GM19455 (cell line): Measurements from ENCODE around the gene TTLL13.

Experiments used
- ATAC-seq: cut with Tn5 transposase; IDR thresholded peaks from one replicate; pipeline ENCODE4 v1.9.1; 2021; ENCODE audit not compliant: unreplicated experiment

The TTLL13 gene

DNA sequence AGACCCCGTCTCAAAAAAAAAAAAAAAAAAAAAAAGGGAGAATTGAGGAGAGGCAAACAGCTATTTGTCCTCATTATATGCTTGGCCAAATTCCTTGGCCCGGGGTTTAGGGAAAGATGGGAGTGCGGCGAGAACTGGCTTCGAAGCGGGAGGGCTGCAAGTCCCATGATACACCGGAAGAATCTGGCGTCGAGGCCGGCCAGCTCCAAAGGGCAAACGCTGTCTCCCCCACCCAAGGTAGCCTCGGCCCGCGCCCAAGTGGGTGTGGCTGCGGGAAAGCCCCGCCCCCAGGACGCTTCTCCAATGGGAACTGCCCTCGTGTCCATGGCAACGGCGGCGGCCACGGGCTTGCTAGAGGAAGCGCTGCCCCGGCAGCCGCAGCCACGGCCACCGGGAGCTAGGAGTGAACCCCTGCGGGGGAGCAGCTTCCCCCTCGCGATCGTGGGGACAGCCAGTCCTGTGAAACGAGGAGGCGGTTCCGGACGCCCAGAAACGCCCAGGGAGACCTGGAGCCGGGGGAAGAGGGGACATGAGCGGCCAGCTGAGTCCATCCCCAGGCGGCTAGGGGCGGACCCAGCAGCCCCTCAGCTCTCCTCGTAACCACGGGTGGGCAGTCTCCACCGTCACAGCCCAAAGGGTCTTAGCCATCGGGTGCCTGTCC, at the start of gene TTLL13:
Gene TTLL13, plus strand, starts transcription at position 354 of the 661 bp plus-strand sequence. CDS start 1,075 bp downstream, outside the sequence.
- peak; percentile 64 for ATAC-seq

GRCh38 chr15:90200534-90201129, 48.7 kb upstream of the TTLL13 start:
- ATAC-seq = peak; percentile 15

GRCh38 chr15:90201130-90201943, 48.0 kb upstream of the TTLL13 start, which contains the start of gene SEMA4B:
Gene SEMA4B (plus strand): TSS chr15:90201330. CDS start chr15:90201579, 249 bp downstream.
- ATAC-seq = peak; percentile 84

GRCh38 chr15:90201944-90202375, 47.4 kb upstream of the TTLL13 start:
- ATAC-seq = no peak

DNA sequence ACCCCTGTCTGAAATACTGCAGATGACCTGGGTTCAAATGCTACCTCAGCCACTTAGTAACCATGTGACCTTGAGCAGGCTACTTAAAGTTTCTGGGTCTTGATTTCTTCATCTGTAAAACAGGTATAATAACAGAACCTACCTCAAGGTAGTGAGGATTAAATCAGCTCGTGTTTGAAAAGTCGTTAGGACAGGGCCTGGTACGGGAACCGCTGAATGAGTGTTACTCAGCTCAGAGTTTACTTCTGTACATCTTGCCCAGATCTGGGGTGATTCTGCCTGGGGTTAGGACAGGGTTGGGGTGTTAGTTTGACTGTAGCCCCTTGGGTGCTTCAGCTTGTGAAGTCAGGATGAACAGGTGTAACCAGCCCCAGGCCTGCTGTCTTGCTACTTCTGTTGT, 46.4 kb upstream of the TTLL13 start:
- no peak for ATAC-seq

GRCh38 chr15:90203473-90203872, 45.9 kb upstream of the TTLL13 start:
- no peak for ATAC-seq

DNA sequence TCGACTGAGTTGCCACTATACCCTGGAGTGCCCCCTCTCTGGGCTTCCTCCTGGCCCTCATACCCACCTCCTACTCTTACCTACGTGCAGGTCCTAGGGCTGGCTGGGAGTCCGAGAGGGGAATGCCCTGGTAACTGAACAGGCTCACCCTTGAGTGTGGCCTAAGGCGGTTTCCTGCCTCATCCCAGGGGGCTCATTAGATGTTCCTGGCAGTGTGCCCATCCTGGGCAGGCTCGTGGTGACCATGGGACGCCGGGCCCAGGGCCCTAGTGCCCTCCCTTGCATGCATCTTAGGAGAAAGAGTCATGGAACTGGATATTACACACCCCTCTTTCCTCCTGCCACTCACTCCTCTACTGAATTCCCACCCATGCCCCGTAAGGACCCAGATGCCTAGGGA, 45.4 kb upstream of the TTLL13 start:
- ATAC-seq = no peak

DNA sequence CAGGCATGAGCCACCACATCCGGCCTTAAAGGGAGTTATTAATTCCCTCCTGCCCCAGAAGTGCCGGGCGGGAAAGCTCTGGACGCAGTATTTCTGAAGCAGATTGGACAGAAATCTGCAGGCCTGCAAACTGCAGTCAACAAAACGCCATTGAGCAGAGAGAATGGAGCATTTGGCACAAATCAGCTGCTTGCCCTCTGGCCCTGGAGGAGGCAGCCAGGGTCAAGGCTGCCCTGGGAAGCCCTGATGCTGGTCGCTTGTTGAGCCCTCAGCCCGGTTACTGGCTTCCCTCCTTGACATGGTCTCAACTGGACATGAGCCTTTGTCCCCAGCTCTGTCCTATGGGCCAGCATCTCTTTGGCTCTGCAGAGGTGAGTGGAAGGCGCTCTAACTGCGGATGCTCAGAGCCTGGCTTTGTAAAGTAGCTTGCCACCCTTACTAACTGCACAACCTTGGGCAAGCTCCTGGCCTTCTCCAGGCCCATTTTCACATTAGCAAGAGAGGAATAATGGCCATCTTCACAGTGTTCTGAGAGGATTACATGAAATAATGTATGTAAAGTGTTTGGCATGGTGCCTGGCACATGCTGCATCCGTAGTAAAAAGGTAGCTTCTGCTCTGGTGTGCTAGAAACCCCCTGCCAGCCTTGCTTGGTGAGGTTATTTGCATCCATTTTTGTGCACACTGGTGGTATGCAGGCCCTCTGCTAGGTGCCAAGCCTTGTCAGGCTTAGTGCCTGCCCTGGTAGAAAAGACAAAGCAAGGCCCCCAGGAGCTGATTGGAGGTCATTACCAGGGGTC, 44.1 kb upstream of the TTLL13 start:
- ATAC-seq = no peak

GRCh38 chr15:90205886-90206285, 43.5 kb upstream of the TTLL13 start:
- no peak for ATAC-seq

- no peak for ATAC-seq
These were observed 42.1 kb upstream of the TTLL13 start for GRCh38 chr15:90207252-90207651.

DNA sequence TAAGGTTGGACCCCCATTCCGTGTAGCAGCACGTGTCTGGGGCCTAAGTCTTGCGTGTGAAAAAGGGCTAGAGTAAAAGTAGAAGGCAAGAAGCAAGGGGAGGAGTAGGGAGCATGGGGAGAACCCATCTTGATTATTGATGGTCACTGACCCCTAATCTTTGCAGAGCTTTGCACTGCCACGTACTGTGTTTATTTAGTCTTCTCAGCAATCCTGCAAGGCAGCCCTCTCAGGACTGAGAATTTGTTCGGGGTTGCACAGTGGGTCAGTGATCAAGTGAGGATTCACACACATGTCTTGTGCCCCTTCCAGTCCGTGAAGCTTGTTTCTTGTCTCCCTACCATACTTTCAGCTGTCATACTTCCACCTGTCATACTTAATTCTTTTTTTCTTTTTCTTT, 41.0 kb upstream of the TTLL13 start:
- no peak for ATAC-seq

DNA sequence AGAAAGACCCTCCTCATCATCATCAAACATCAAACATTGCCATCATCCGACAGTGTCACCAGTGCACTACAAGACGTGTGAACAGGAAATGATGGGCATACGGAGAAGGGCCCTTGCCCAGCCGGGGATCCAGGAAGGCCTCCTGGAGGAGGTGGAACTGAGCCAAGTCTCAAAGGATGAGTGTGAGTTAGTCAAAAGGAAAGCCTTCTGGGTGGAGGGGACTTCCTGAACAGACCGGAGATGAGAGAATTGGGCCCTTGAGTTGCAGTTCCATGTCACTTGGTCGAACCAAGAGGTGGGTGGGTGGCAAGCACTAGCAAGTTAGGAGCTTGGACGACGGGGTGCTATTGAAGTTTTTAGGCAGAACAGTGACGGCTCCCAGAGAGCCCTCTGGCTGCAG, 39.8 kb upstream of the TTLL13 start:
- ATAC-seq = no peak

DNA sequence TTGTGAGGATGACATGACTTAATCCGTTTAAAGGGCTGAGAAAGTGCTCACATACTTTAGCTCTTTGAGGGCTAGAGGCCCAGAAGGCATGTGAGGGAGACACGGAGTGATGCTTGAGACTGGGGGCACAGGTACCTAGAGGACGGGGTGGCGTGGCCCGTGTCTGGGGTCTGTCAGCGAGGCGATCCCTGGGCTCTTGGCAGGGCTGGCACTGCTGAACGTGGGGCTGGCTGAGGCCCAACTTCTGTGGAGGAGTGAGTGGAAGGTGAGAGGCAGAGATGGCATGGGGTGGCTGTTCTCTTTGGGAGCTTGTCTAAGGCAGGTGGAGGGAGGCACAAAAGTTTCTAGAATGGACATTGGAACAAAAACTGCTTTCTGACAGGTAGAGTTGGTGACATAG, 38.8 kb upstream of the TTLL13 start:
- no peak for ATAC-seq

DNA sequence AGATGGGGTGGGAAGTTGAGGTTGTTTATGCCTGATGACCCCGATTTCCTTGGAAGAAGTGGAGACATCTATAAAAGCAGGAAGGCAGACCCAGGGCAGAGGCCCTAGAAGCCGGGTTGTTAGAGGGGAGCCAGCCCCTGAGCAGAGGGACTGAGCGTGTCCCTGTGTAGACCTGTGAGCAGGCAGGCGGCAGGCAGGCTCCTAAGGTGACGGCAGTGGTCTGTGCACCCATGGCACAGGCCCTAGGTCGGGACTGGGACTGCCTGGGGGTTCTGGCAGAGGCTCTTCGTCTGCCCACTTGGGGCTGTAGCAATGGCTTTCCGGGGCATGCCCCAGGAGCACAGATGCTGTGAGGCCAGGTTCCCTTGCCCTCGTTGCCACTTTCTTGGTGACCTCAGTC, 38.3 kb upstream of the TTLL13 start:
- ATAC-seq = no peak

- ATAC-seq = no peak
These were observed 37.8 kb upstream of the TTLL13 start for GRCh38 chr15:90211440-90212143.

- no peak for ATAC-seq
These were observed 36.9 kb upstream of the TTLL13 start for GRCh38 chr15:90212221-90213098.

GRCh38 chr15:90213122-90213817, 36.1 kb upstream of the TTLL13 start:
- ATAC-seq = no peak

DNA sequence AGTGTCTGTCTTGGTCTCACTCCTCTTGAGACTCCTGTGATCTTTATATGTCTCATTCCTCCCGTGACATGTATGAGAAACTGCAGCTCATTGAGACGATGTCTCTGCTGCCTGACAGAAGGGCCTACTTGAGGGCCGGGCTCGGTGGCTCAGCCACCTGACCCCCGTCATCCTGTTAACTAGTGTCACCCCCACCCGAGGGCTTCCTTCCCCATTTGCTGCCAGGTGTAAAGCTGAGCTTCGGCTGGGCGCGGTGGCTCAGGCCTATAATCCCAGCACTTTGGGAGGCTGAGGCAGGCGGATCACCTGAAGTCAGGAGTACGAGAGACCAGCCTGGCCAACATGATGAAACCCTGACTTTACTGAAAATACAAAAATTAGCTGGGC, 35.5 kb upstream of the TTLL13 start:
- no peak for ATAC-seq
